Measurements from ENCODE around the gene L1CAM. TPM values are rescaled to one million over a fixed set of nuclear protein-coding genes. Genes with fewer than 3 reads are reported as not detected.

L1CAM gene
- total and polyA plus RNA-seq, 4 donors = 0.28 to 0.59 (median 0.39) TPM; not detected in 1

DNA sequence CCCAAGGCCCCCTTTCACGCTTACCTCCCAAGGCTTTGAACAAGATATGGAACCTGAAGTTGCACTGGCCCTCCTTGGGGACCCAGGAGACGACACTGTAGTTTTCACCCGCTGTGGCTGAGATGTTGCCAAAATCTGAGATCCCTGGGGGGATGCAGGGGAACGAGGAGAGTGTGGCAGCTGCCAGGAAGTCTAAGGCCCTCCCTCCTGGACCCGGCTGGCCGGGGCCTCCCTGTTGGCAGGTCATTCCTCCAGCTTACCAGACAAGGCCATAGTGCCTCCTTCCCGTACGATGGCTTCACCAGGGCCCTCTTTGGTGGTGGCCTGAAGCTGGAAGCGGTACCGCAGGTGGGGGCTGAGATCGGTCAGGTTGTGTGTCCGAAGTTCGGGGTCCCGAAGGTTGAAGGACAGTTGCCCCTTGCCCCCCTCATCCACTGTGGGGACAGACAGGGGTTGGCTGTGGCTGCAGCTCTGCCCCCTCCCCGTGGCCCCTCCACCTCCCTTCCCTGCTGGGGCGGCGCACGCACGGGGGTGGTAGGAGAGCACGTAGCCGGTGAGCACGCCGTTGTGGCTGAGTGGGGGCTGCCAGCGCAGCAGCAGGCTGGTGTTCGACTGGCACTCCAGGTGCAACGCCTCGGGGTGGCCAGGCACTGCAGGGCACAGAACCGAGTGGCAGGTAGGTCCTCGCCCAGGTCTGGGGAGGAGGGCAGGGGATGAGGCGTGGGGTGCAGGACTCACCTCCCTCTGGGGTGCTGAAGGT, 21.2 kb downstream of the L1CAM start:
- Histone ChIP-seq H3K4me1 (ENCODE audit: control insufficient read depth in 4 of 4, insufficient read depth in 4 of 4, low read length in 3 of 4) (no peaks in the 10 kb centered on the region), H3K27me3 (ENCODE audit: control insufficient read depth in 4 of 4, insufficient read depth in 4 of 4, low read length in 3 of 4) (no peaks in the 10 kb centered on the region), H3K9me3 (ENCODE audit: control insufficient read depth in 4 of 4, low read length in 3 of 4) (no peaks in the 10 kb centered on the region), H3K4me3 (ENCODE audit: low read depth in 1 of 3, low read length in 3 of 3) (no peak overlapping the region), H3K9ac (ENCODE audit: low read depth in 1 of 2, low read length in 2 of 2) (no peak overlapping the region), H3K27ac (ENCODE audit: low read depth in 1 of 2, low read length in 2 of 2) (no peak overlapping the region), H3K36me3 (ENCODE audit: control insufficient read depth in 4 of 4, insufficient read depth in 3 of 4, low read depth in 1 of 4, low read length in 3 of 4) (no peaks in the 10 kb centered on the region)
- DNase-seq (ENCODE audit: low spot score) = no peak
- 82% methylated on average over 30 of the region's 30 CpGs for WGBS
- no peak for TF ChIP-seq RXRA (IDR thresholded peaks at IDR 0.05)
- no peak for TF ChIP-seq YY1 (IDR thresholded peaks at IDR 0.05)
- no peak for TF ChIP-seq FOXA1 (IDR thresholded peaks at IDR 0.05)
- TF ChIP-seq TAF1 (conservative IDR thresholded peaks at IDR 0.05) = no peak
- TF ChIP-seq RAD21 (IDR thresholded peaks at IDR 0.05) = no peak
- TF ChIP-seq NR2F2 (IDR thresholded peaks at IDR 0.05) = no peak
- no peak for TF ChIP-seq GABPA (IDR thresholded peaks at IDR 0.05 in 1 of 2, conservative IDR thresholded peaks at IDR 0.05 in 1 of 2)
- TF ChIP-seq SP1 (IDR thresholded peaks at IDR 0.05) = no peak
- no peak for TF ChIP-seq HNF4G (IDR thresholded peaks at IDR 0.05)
- no peak for TF ChIP-seq HNF4A (conservative IDR thresholded peaks at IDR 0.05)
- TF ChIP-seq, protein P1, sequence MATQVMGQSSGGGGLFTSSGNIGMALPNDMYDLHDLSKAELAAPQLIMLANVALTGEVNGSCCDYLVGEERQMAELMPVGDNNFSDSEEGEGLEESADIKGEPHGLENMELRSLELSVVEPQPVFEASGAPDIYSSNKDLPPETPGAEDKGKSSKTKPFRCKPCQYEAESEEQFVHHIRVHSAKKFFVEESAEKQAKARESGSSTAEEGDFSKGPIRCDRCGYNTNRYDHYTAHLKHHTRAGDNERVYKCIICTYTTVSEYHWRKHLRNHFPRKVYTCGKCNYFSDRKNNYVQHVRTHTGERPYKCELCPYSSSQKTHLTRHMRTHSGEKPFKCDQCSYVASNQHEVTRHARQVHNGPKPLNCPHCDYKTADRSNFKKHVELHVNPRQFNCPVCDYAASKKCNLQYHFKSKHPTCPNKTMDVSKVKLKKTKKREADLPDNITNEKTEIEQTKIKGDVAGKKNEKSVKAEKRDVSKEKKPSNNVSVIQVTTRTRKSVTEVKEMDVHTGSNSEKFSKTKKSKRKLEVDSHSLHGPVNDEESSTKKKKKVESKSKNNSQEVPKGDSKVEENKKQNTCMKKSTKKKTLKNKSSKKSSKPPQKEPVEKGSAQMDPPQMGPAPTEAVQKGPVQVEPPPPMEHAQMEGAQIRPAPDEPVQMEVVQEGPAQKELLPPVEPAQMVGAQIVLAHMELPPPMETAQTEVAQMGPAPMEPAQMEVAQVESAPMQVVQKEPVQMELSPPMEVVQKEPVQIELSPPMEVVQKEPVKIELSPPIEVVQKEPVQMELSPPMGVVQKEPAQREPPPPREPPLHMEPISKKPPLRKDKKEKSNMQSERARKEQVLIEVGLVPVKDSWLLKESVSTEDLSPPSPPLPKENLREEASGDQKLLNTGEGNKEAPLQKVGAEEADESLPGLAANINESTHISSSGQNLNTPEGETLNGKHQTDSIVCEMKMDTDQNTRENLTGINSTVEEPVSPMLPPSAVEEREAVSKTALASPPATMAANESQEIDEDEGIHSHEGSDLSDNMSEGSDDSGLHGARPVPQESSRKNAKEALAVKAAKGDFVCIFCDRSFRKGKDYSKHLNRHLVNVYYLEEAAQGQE (IDR thresholded peaks at IDR 0.05) = no peak
- TF ChIP-seq, protein P2, sequence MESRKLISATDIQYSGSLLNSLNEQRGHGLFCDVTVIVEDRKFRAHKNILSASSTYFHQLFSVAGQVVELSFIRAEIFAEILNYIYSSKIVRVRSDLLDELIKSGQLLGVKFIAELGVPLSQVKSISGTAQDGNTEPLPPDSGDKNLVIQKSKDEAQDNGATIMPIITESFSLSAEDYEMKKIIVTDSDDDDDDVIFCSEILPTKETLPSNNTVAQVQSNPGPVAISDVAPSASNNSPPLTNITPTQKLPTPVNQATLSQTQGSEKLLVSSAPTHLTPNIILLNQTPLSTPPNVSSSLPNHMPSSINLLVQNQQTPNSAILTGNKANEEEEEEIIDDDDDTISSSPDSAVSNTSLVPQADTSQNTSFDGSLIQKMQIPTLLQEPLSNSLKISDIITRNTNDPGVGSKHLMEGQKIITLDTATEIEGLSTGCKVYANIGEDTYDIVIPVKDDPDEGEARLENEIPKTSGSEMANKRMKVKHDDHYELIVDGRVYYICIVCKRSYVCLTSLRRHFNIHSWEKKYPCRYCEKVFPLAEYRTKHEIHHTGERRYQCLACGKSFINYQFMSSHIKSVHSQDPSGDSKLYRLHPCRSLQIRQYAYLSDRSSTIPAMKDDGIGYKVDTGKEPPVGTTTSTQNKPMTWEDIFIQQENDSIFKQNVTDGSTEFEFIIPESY (IDR thresholded peaks at IDR 0.05) = no peak
- TF ChIP-seq, protein P3, sequence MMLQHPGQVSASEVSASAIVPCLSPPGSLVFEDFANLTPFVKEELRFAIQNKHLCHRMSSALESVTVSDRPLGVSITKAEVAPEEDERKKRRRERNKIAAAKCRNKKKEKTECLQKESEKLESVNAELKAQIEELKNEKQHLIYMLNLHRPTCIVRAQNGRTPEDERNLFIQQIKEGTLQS (IDR thresholded peaks at IDR 0.05) = no peak
- TF ChIP-seq FOXA2 (IDR thresholded peaks at IDR 0.05) = no peak
- TF ChIP-seq, protein P4, sequence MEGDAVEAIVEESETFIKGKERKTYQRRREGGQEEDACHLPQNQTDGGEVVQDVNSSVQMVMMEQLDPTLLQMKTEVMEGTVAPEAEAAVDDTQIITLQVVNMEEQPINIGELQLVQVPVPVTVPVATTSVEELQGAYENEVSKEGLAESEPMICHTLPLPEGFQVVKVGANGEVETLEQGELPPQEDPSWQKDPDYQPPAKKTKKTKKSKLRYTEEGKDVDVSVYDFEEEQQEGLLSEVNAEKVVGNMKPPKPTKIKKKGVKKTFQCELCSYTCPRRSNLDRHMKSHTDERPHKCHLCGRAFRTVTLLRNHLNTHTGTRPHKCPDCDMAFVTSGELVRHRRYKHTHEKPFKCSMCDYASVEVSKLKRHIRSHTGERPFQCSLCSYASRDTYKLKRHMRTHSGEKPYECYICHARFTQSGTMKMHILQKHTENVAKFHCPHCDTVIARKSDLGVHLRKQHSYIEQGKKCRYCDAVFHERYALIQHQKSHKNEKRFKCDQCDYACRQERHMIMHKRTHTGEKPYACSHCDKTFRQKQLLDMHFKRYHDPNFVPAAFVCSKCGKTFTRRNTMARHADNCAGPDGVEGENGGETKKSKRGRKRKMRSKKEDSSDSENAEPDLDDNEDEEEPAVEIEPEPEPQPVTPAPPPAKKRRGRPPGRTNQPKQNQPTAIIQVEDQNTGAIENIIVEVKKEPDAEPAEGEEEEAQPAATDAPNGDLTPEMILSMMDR (IDR thresholded peaks at IDR 0.05; ENCODE audit: low read depth, low read length, missing input control) = no peak
- TF ChIP-seq, protein P5, sequence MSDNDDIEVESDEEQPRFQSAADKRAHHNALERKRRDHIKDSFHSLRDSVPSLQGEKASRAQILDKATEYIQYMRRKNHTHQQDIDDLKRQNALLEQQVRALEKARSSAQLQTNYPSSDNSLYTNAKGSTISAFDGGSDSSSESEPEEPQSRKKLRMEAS (IDR thresholded peaks at IDR 0.05) = no peak
- no peak for TF ChIP-seq JUND (IDR thresholded peaks at IDR 0.05)
- TF ChIP-seq EGR1 (IDR thresholded peaks at IDR 0.05; ENCODE audit: low read depth in 2 of 2) = no peak
